Mesenchymal stem cell (in vitro differentiated cells and primary cell): Measurements from ENCODE around the gene ARID1B.

Experiments used
- DNase-seq: peaks from one replicate; pipeline ENCODE4 v3.0.0-alpha.2; 2013
- H2AFZ ChIP-seq: one replicate; pipeline ENCODE4 v1.6.1; 2013; ENCODE audit warnings: low read depth, mild to moderate bottlenecking, control low read depth, inconsistent platforms, low read length, moderate library complexity
- H2AK5ac ChIP-seq: 2 replicates; pipeline ENCODE4 v1.6.1; 2013; ENCODE audit warnings: low read length, moderate library complexity, mild to moderate bottlenecking, inconsistent platforms; ENCODE audit not compliant: severe bottlenecking
- H2BK120ac ChIP-seq: one replicate; pipeline ENCODE4 v1.6.1; 2013; ENCODE audit warnings: low read depth, mild to moderate bottlenecking, inconsistent platforms, low read length, moderate library complexity
- H2BK12ac ChIP-seq, 2 experiments: one replicate each; pipeline ENCODE4 v1.6.1; 2013; ENCODE audit warnings: inconsistent platforms in 2 of 2, low read length in 2 of 2, mild to moderate bottlenecking in 2 of 2, moderate library complexity in 2 of 2, control low read depth in 1 of 2
- H2BK15ac ChIP-seq: one replicate; pipeline ENCODE4 v1.6.1; 2013; ENCODE audit warnings: mild to moderate bottlenecking, low read depth, inconsistent platforms; ENCODE audit not compliant: poor library complexity, severe bottlenecking
- H2BK5ac ChIP-seq: 2 replicates; pipeline ENCODE4 v1.6.1; 2013; ENCODE audit warnings: low read depth, mild to moderate bottlenecking, low read length, control low read depth, inconsistent platforms; ENCODE audit not compliant: poor library complexity, severe bottlenecking
- H3K14ac ChIP-seq, 2 experiments: one replicate each; pipeline ENCODE4 v1.6.1; 2013; ENCODE audit warnings: inconsistent platforms in 2 of 2, low read length in 2 of 2, control low read depth in 1 of 2, mild to moderate bottlenecking in 1 of 2, moderate library complexity in 1 of 2
- H3K18ac ChIP-seq, 2 experiments: one replicate each; pipeline ENCODE4 v1.6.1; 2013; ENCODE audit warnings: inconsistent platforms in 2 of 2, low read length in 2 of 2, control low read depth in 1 of 2, low read depth in 1 of 2, mild to moderate bottlenecking in 1 of 2
- H3K23ac ChIP-seq, 2 experiments: one replicate each; pipeline ENCODE4 v1.6.1; 2013; ENCODE audit warnings: inconsistent platforms in 2 of 2, low read length in 2 of 2, mild to moderate bottlenecking in 2 of 2, moderate library complexity in 2 of 2, control low read depth in 1 of 2
- H3K27ac ChIP-seq: 2 replicates; pipeline ENCODE4 v1.5.1; 2013; ENCODE audit warnings: mild to moderate bottlenecking, moderate library complexity, low read length, control low read depth, inconsistent platforms; ENCODE audit not compliant: poor library complexity, severe bottlenecking
- H3K27me3 ChIP-seq, 2 experiments: 2 replicates each; pipeline versions ENCODE4 v1.6.1 to v1.7.0; 2013; ENCODE audit warnings: low read length in 2 of 2, mild to moderate bottlenecking in 2 of 2, moderate library complexity in 2 of 2, control low read depth in 1 of 2, inconsistent platforms in 1 of 2; ENCODE audit not compliant: control insufficient read depth in 1 of 2, insufficient read depth in 1 of 2
- H3K36me3 ChIP-seq, 2 experiments: 2 replicates each; pipeline versions ENCODE4 v1.6.1 to v1.7.0; 2013; ENCODE audit warnings: low read length in 2 of 2, control low read depth in 1 of 2, inconsistent platforms in 1 of 2, low read depth in 1 of 2, mild to moderate bottlenecking in 1 of 2; ENCODE audit not compliant: insufficient read depth in 2 of 2, control insufficient read depth in 1 of 2
- H3K4ac ChIP-seq, 2 experiments: one replicate each; pipeline ENCODE4 v1.6.1; 2013; ENCODE audit warnings: inconsistent platforms in 2 of 2, low read length in 2 of 2, mild to moderate bottlenecking in 2 of 2, moderate library complexity in 2 of 2, control low read depth in 1 of 2, low read depth in 1 of 2
- H3K4me1 ChIP-seq: 2 replicates; pipeline ENCODE4 v1.6.1; 2013; ENCODE audit warnings: low read depth, low read length, control low read depth; ENCODE audit not compliant: control insufficient read depth, insufficient read depth
- H3K4me2 ChIP-seq: 2 replicates; pipeline ENCODE4 v1.6.1; 2013; ENCODE audit warnings: low read length, mild to moderate bottlenecking, inconsistent platforms; ENCODE audit not compliant: poor library complexity, severe bottlenecking
- H3K4me3 ChIP-seq, 2 experiments: 2 replicates each; pipeline versions ENCODE4 v1.5.1 to v1.7.0; 2013; ENCODE audit warnings: low read length in 2 of 2, mild to moderate bottlenecking in 2 of 2, control low read depth in 1 of 2, low read depth in 1 of 2; ENCODE audit not compliant: insufficient read depth in 1 of 2
- H3K79me1 ChIP-seq: replicated peaks from 2 replicates; pipeline ENCODE4 v1.6.1; 2013; ENCODE audit warnings: mild to moderate bottlenecking, control low read depth, low read length, inconsistent platforms; ENCODE audit not compliant: poor library complexity, severe bottlenecking
- H3K9ac ChIP-seq: 2 replicates; pipeline ENCODE4 v1.7.0; 2013; ENCODE audit warnings: mild to moderate bottlenecking, low read length, moderate library complexity
- H3K9me3 ChIP-seq: 2 replicates; pipeline ENCODE4 v1.7.0; 2013; ENCODE audit warnings: mild to moderate bottlenecking, low read length; ENCODE audit not compliant: control insufficient read depth
- H4K8ac ChIP-seq: one replicate; pipeline ENCODE4 v1.6.1; 2013; ENCODE audit warnings: inconsistent platforms, mild to moderate bottlenecking, low read length, moderate library complexity
- H4K91ac ChIP-seq: one replicate; pipeline ENCODE4 v1.6.1; 2013; ENCODE audit warnings: mild to moderate bottlenecking, low read length, inconsistent platforms
- WGBS: methylation state at CpG from one replicate; pipeline ENCODE4 v1.1.7; 2013; ENCODE audit warnings: mixed read lengths; 5-methylcytosine and 5-hydroxymethylcytosine counted together

The ARID1B gene

DNA sequence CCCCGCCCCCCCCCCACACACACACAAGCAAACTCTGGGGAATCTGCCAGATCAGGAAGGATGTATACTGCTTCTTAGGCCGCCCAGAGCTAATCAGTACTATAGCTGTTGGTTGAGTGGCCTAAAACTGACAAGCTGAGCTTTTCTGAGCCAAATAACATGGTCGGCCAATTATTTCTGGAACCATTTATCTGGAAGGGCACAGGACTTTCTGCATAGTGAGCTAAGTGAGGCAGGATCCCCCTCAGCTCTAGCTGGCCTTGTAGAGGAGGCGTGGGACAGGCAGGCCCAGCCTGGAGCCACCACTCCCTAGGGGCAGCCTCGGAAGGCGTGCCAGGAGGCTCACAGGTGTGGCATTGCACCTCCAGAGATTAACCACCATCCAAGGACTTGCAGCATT, 346.1 kb downstream of the ARID1B start:
- H2BK120ac ChIP-seq: no peak overlapping the region
- H3K79me1 ChIP-seq: peaks cover 38% of the 10 kb centered on the region
- no peak overlapping the region for H2BK5ac ChIP-seq
- no peak overlapping the region for H3K4ac ChIP-seq
- H3K27me3 ChIP-seq: no peaks in the 10 kb centered on the region
- H3K18ac ChIP-seq: no peak overlapping the region
- no peak overlapping the region for H2AK5ac ChIP-seq
- WGBS: 100% methylated on average over 5 of the region's 6 CpGs
- no peak overlapping the region for H2BK12ac ChIP-seq
- H3K4me3 ChIP-seq: no peak overlapping the region
- DNase-seq: no peak
- no peak overlapping the region for H4K91ac ChIP-seq
- H3K4me2 ChIP-seq: no peak overlapping the region
- no peak overlapping the region for H2AFZ ChIP-seq
- no peak overlapping the region for H2BK15ac ChIP-seq
- H3K4me1 ChIP-seq: no peaks in the 10 kb centered on the region
- no peak overlapping the region for H4K8ac ChIP-seq
- H3K27ac ChIP-seq: no peak overlapping the region
- no peak overlapping the region for H3K9ac ChIP-seq
- no peak overlapping the region for H3K23ac ChIP-seq
- H3K14ac ChIP-seq: no peak overlapping the region
- no peaks in the 10 kb centered on the region for H3K9me3 ChIP-seq
- peaks cover 9 to 25% of the 10 kb centered on the region in 2 experiments for H3K36me3 ChIP-seq

DNA sequence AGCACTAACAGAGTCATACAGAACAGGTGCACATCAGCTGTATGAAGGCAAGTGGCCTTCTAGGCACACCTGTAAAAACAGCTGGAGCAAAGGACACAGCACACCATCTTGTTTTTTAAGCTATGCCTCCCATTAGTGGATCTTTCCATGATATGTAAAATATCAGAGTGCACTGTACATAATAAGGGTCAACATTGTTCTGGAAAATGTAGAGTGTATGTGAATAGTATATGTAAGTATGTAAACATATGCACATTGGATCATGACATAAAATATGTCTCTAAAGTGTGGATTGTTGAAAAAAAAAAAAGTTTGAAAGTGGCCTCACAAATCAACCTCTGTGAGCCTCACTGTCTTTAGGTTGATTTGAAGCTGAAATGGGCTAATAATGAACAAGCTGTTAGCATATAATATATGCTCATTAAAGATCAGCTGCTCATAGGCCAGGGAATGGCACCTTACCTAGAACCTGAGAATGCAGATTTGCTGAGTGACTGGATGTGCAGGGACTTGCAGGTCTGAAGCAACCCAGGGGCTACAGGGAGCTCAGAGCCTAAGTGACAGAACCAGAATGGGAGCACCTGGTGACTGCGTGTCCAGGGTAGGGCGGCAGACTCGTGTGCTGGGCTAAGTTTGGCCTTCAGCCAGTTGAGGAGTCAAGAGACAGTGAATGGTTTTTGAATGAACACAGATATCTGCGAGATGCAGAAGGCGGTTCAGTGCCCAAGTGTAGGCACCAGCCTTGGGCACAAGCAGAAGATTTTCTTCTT, 347.5 kb downstream of the ARID1B start:
- no peak overlapping the region for H4K8ac ChIP-seq
- no peak overlapping the region for H3K4me2 ChIP-seq
- H3K79me1 ChIP-seq: peaks cover 34% of the 10 kb centered on the region
- H3K4me1 ChIP-seq: no peaks in the 10 kb centered on the region
- no peak overlapping the region for H2BK120ac ChIP-seq
- H3K4me3 ChIP-seq: no peak overlapping the region
- no peaks in the 10 kb centered on the region for H3K27me3 ChIP-seq
- DNase-seq: no peak
- H2BK12ac ChIP-seq: no peak overlapping the region
- H3K4ac ChIP-seq: no peak overlapping the region
- WGBS: 97% methylated on average over 5 of the region's 5 CpGs
- H3K27ac ChIP-seq: no peak overlapping the region
- peaks cover 3 to 20% of the 10 kb centered on the region in 2 experiments for H3K36me3 ChIP-seq
- no peak overlapping the region for H3K18ac ChIP-seq
- H2BK15ac ChIP-seq: no peak overlapping the region
- no peak overlapping the region for H2AK5ac ChIP-seq
- H2AFZ ChIP-seq: no peak overlapping the region
- no peak overlapping the region for H3K23ac ChIP-seq
- H2BK5ac ChIP-seq: no peak overlapping the region
- no peaks in the 10 kb centered on the region for H3K9me3 ChIP-seq
- H3K9ac ChIP-seq: no peak overlapping the region
- no peak overlapping the region for H3K14ac ChIP-seq
- no peak overlapping the region for H4K91ac ChIP-seq

DNA sequence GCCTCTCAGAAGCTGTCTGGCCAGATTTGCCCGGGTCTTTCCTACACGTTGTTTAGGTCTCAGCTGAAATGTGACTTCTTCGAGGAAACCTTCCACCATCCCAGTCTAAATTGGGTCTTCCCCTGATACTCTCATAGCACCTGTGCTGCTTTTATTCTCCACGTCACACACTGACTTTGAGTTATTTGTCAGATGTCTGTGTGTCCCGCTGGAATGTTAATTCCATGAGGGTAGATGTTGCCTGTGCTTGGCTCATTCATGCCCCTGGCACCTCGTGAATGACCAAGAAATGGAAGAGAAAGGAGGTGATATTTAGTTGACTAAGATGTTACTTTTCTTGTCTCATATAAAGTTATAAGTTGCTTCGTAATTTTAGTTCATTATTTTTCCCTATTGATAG, 348.4 kb downstream of the ARID1B start:
- no peak overlapping the region for H2BK5ac ChIP-seq
- H2BK12ac ChIP-seq: no peak overlapping the region
- H3K18ac ChIP-seq: no peak overlapping the region
- H3K4ac ChIP-seq: no peak overlapping the region
- H3K79me1 ChIP-seq: peaks cover 30% of the 10 kb centered on the region
- no peak overlapping the region for H3K9ac ChIP-seq
- H3K4me3 ChIP-seq: no peak overlapping the region
- no peak overlapping the region for H3K14ac ChIP-seq
- peaks cover 3 to 14% of the 10 kb centered on the region in 2 experiments for H3K36me3 ChIP-seq
- H3K23ac ChIP-seq: no peak overlapping the region
- H4K91ac ChIP-seq: no peak overlapping the region
- H3K9me3 ChIP-seq: no peaks in the 10 kb centered on the region
- H3K27me3 ChIP-seq: no peaks in the 10 kb centered on the region
- no peak overlapping the region for H2AFZ ChIP-seq
- no peak overlapping the region for H3K4me2 ChIP-seq
- H3K27ac ChIP-seq: no peak overlapping the region
- H3K4me1 ChIP-seq: no peaks in the 10 kb centered on the region
- 96% methylated on average over 6 of the region's 7 CpGs for WGBS
- no peak overlapping the region for H2BK15ac ChIP-seq
- no peak overlapping the region for H4K8ac ChIP-seq
- H2AK5ac ChIP-seq: no peak overlapping the region
- H2BK120ac ChIP-seq: no peak overlapping the region
- no peak for DNase-seq

DNA sequence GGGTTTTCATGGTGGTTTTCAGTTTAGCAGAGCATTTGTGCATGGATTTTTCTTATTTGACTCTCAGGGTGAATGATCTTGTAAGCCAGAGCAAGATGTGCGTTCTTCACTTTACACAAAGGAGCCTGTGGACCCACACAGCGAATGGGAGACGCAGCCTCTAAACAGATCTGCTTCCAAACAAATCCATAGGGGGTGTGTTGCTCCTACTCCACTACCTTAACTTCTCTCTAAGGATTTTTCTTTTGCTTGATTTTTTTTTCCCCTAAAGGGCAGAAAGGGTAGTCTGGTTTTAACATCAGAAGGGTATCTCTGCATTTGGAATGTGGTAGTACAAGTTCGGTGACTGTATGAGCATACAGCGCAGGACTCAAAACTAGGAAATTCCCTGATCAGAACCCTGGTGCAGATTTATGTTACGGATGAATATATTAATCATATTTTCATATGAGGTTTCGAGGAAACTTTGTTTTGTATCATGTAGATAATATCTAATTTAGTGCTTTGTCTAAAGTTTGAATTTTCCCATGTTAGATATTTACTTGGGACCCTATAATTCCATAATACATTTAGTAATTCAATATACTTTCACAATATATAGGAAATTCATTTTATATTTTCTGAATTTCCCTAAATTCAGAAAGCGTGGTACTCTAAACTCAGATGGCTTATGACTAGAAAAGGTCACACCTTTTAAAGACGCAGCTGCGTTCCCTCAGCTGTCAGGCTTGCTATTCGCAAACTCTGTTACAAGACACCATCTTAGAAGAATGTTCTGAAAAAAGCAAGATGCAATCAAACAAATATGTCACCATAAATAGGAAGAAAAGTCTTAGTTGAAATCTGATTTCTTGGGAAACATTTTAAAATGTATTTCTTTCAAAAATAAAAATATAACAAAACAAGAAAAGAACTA, 349.3 kb downstream of the ARID1B start:
- Histone ChIP-seq H2AK5ac (no peak overlapping the region), H3K9me3 (no peaks in the 10 kb centered on the region), H4K91ac (no peak overlapping the region), H3K27ac (no peak overlapping the region), H2BK5ac (no peak overlapping the region), H3K14ac (no peak overlapping the region), H3K9ac (no peak overlapping the region), H3K4ac (no peak overlapping the region), H3K4me1 (peaks cover 2% of the 10 kb centered on the region), H2BK15ac (no peak overlapping the region), H3K27me3 (no peaks in the 10 kb centered on the region), H4K8ac (no peak overlapping the region), H2AFZ (no peak overlapping the region), H3K4me2 (no peak overlapping the region), H2BK12ac (no peak overlapping the region), H3K18ac (no peak overlapping the region), H3K79me1 (peaks cover 33% of the 10 kb centered on the region), H3K4me3 (no peak overlapping the region), H3K23ac (no peak overlapping the region), H2BK120ac (no peak overlapping the region), H3K36me3 (peaks cover 6 to 17% of the 10 kb centered on the region in 2 experiments)
- no peak for DNase-seq
- WGBS: over 99% methylated on average over 10 of the region's 11 CpGs
